ENCODE measurements around the gene FIBCD1.
A peak's percentile ranks its signal among the peaks of the same experiment; 100 is the strongest.

Gene FIBCD1

DNA sequence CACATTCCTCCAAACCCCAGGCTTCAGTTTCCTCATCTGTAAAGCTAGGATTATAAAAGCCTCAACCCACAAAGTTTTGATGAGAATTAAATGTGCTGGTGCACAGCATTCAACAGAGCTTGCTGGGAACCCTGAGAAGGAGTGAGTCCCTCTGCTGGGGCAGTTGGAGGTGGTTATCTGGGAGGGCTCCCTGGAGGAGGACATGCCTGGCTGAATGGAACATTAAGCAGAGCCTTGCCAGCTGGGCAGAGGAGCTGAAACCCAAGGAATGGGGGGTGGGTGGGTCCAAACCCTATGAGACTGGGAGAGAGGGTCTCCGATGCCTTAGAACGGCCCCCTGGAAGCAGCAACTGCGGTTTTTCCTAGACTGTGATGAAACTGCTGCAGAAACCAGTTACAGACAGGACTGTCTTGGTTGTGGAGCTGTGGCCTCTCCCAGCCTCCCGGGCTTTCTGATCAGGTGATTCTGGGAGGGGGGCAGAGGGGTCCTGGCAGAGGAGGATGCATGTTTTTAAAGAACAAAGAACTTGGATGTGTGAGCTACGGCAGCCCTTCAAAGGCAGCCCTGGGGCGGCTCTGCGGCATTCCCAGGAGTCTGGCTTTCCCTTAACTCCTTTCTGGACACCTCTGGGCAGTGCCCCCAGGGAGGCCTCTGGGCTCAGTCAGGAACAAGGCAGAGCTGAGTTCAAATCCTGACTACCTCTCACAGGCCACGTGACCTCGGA lies 20.8 kb downstream of the FIBCD1 start:
- no peak overlapping the region for H3K4me3 ChIP-seq (ENCODE audit: low read depth, low read length)
- TF ChIP-seq, protein P1, sequence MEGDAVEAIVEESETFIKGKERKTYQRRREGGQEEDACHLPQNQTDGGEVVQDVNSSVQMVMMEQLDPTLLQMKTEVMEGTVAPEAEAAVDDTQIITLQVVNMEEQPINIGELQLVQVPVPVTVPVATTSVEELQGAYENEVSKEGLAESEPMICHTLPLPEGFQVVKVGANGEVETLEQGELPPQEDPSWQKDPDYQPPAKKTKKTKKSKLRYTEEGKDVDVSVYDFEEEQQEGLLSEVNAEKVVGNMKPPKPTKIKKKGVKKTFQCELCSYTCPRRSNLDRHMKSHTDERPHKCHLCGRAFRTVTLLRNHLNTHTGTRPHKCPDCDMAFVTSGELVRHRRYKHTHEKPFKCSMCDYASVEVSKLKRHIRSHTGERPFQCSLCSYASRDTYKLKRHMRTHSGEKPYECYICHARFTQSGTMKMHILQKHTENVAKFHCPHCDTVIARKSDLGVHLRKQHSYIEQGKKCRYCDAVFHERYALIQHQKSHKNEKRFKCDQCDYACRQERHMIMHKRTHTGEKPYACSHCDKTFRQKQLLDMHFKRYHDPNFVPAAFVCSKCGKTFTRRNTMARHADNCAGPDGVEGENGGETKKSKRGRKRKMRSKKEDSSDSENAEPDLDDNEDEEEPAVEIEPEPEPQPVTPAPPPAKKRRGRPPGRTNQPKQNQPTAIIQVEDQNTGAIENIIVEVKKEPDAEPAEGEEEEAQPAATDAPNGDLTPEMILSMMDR (IDR thresholded peaks at IDR 0.05; ENCODE audit: low read depth, low read length), result no peak

GRCh38 chr9:130917168-130917960 lies 21.7 kb downstream of the FIBCD1 start:
- no peak overlapping the region for H3K4me3 ChIP-seq (ENCODE audit: low read depth, low read length)
- TF ChIP-seq, protein P1 (IDR thresholded peaks at IDR 0.05; ENCODE audit: low read depth, low read length), result no peak

GRCh38 chr9:130915096-130915447 lies 24.0 kb downstream of the FIBCD1 start:
- TF ChIP-seq, protein P1 (IDR thresholded peaks at IDR 0.05; ENCODE audit: low read depth, low read length), result no peak
- no peak overlapping the region for H3K4me3 ChIP-seq (ENCODE audit: low read depth, low read length)

GRCh38 chr9:130914417-130915095 lies 24.5 kb downstream of the FIBCD1 start:
- TF ChIP-seq, protein P1 (IDR thresholded peaks at IDR 0.05; ENCODE audit: low read depth, low read length), result no peak
- no peak overlapping the region for H3K4me3 ChIP-seq (ENCODE audit: low read depth, low read length)

GRCh38 chr9:130913599-130914416 lies 25.2 kb downstream of the FIBCD1 start:
- H3K4me3 ChIP-seq (ENCODE audit: low read depth, low read length), result no peak overlapping the region
- TF ChIP-seq, protein P1 (IDR thresholded peaks at IDR 0.05; ENCODE audit: low read depth, low read length), result no peak

DNA sequence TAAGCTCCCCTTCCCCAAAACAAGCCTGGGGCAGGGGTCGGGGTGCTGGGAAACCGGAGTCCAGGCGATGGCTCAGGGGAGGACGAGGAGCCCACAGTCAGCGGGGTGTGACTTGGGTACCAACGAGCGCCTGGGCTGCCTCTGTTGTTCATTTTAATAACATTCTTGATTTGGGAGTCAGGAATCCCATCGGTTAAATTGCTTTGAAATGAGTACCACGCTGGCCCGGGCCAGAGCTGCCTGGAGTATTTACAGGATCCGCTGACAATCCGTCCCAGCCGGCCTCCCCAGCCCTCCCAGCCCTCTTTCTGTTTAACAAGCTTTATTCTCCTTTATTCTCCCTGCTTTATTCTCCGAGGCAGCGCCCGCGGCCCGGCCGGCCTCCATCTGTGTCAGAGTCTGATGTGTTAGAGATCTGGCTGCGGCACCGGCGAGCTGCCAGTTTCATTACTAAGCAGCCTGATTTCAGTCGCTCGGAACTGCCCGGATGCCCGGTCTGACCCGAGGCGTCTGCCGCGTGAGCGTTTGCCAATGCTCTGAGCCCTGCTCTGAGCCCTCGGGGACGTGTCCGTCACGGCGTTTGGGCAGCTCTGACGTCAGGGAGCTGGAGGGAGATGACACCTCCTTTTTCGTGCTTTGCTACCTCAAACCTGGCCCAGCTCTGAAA lies 26.0 kb downstream of the FIBCD1 start:
- H3K4me3 ChIP-seq (ENCODE audit: low read depth, low read length), result peak overlapping the region; percentile 18; the same call in 1 of the 2 replicates
- TF ChIP-seq, protein P1 (IDR thresholded peaks at IDR 0.05; ENCODE audit: low read depth, low read length), result no peak

Data from WI38 (cell line).